CD14-positive monocyte (primary cell): Measurements from ENCODE around the gene GNAL. TPM values are rescaled to one million over a fixed set of nuclear protein-coding genes. Genes with fewer than 3 reads are reported as not detected.

Experiments used
- DNase-seq, 3 donors: peaks; one replicate each; pipeline ENCODE4 v3.0.0-alpha.2; 2011 to 2022
- H2AFZ ChIP-seq: 2 replicates; pipeline ENCODE4 v1.6.0; 2012; ENCODE audit warnings: mild to moderate bottlenecking, low read depth, low read length, inconsistent platforms; ENCODE audit not compliant: insufficient read depth, poor library complexity, severe bottlenecking
- H3K27ac ChIP-seq, 2 donors: 1 replicate in 1 of 2; 2 replicates in 1 of 2; pipeline ENCODE4 v1.5.1; 2012 to 2013; ENCODE audit warnings: low read length in 2 of 2, control low read depth in 1 of 2, inconsistent platforms in 1 of 2, low read depth in 1 of 2, mild to moderate bottlenecking in 1 of 2
- H3K27me3 ChIP-seq, 2 donors: one replicate each; pipeline versions ENCODE4 v1.6.0 to v1.6.1; 2011 to 2013; ENCODE audit warnings: low read length in 2 of 2; ENCODE audit not compliant: control insufficient read depth in 2 of 2, insufficient read depth in 2 of 2
- H3K36me3 ChIP-seq, 2 donors: replicated peaks in 1 of 2; 1 replicate in 1 of 2; 2 replicates in 1 of 2; pipeline versions ENCODE4 v1.5.1 to v1.6.1; 2012 to 2013; ENCODE audit warnings: low read length in 2 of 2, control low read depth in 1 of 2, inconsistent platforms in 1 of 2, mild to moderate bottlenecking in 1 of 2; ENCODE audit not compliant: insufficient read depth in 2 of 2, control insufficient read depth in 1 of 2
- H3K4me1 ChIP-seq, 2 donors: 1 replicate in 1 of 2; 2 replicates in 1 of 2; pipeline versions ENCODE4 v1.5.1 to v1.6.1; 2012 to 2013; ENCODE audit warnings: low read length in 2 of 2, control low read depth in 1 of 2, inconsistent platforms in 1 of 2, mild to moderate bottlenecking in 1 of 2, moderate library complexity in 1 of 2; ENCODE audit not compliant: insufficient read depth in 2 of 2, control insufficient read depth in 1 of 2
- H3K4me2 ChIP-seq: replicated peaks from 2 replicates; pipeline ENCODE3; 2012; ENCODE audit warnings: low read length, moderate library complexity, mild to moderate bottlenecking; ENCODE audit not compliant: poor library complexity, severe bottlenecking; ENCODE audit errors: extremely low read depth
- H3K4me3 ChIP-seq, 3 experiments: fragments of 200-600 bp in 1 of 3; sonication (generic) in 1 of 3; replicated peaks in 1 of 3; 1 replicate in 2 of 3; 2 replicates in 1 of 3; pipeline ENCODE4 v1.5.1; 2011 to 2013; ENCODE audit warnings: low read length in 3 of 3, mild to moderate bottlenecking in 3 of 3, control low read depth in 2 of 3, low read depth in 2 of 3, inconsistent platforms in 1 of 3, moderate library complexity in 1 of 3
- H3K79me2 ChIP-seq: 2 replicates; pipeline ENCODE4 v1.6.0; 2012; ENCODE audit warnings: mild to moderate bottlenecking, control low read depth, inconsistent platforms, low read length, moderate library complexity; ENCODE audit not compliant: insufficient read depth
- H3K9ac ChIP-seq: 2 replicates; pipeline ENCODE4 v1.6.0; 2017; ENCODE audit warnings: low read length, mild to moderate bottlenecking; ENCODE audit not compliant: insufficient read depth, poor library complexity, severe bottlenecking
- H3K9me3 ChIP-seq, 2 donors: replicated peaks in 1 of 2; 1 replicate in 1 of 2; 2 replicates in 1 of 2; pipeline versions ENCODE4 v1.5.1 to v1.6.1; 2012 to 2013; ENCODE audit warnings: low read length in 2 of 2, control low read depth in 1 of 2; ENCODE audit not compliant: control insufficient read depth in 1 of 2, insufficient read depth in 1 of 2
- H4K20me1 ChIP-seq: 2 replicates; pipeline ENCODE4 v1.6.0; 2012; ENCODE audit warnings: mild to moderate bottlenecking, low read length, control low read depth, moderate library complexity; ENCODE audit not compliant: insufficient read depth
- H3K27ac Mint-ChIP-seq, 7 donors: one replicate each; pipeline ENCODE4 v1.8.0; 2020; ENCODE audit warnings: mild to moderate bottlenecking in 7 of 7, mixed read lengths in 7 of 7, moderate library complexity in 6 of 7, inconsistent platforms in 2 of 7
- H3K27me3 Mint-ChIP-seq, 3 donors: one replicate each; pipeline ENCODE4 v1.8.0; 2021 to 2022; ENCODE audit warnings: low read depth in 3 of 3, mild to moderate bottlenecking in 3 of 3, mixed read lengths in 3 of 3, moderate library complexity in 3 of 3, inconsistent platforms in 1 of 3
- H3K36me3 Mint-ChIP-seq, 2 donors: one replicate each; pipeline ENCODE4 v1.8.0; 2020; ENCODE audit warnings: mixed read lengths in 2 of 2, inconsistent platforms in 1 of 2, mild to moderate bottlenecking in 1 of 2
- H3K4me1 Mint-ChIP-seq: one replicate; pipeline ENCODE4 v1.8.0; 2020; ENCODE audit warnings: mild to moderate bottlenecking, mixed read lengths
- H3K4me3 Mint-ChIP-seq, 2 donors: one replicate each; pipeline ENCODE4 v1.8.0; 2020; ENCODE audit warnings: mild to moderate bottlenecking in 2 of 2, mixed read lengths in 2 of 2, moderate library complexity in 1 of 2
- H3K9me3 Mint-ChIP-seq, 7 donors: one replicate each; pipeline ENCODE4 v1.8.0; 2020 to 2022; ENCODE audit warnings: mixed read lengths in 7 of 7, mild to moderate bottlenecking in 6 of 7, moderate library complexity in 6 of 7, inconsistent platforms in 2 of 7
- CTCF ChIP-seq: fragments of 200-600 bp; IDR thresholded peaks from one replicate; pipeline ENCODE4 v1.8.0; 2022; ENCODE audit warnings: antibody characterized with exemption, mild to moderate bottlenecking
- WGBS: methylation state at CpG from one replicate; pipeline ENCODE4 v1.1.5; 2013; ENCODE audit warnings: missing lambda C conversion rate; ENCODE audit not compliant: insufficient coverage; 5-methylcytosine and 5-hydroxymethylcytosine counted together
- intact Hi-C, 2 donors: fragments of 100-400 bp; cut with micrococcal nuclease; formaldehyde crosslinking; loops; one replicate each; pipeline versions ENCODE4 v1.15.0 to v1.15.1; 2023
- polyA plus RNA-seq, 3 donors: library from polyadenylated mRNA; depleted of rRNA in 1 of 3; unstranded in 2 of 3; stranded (reverse) in 1 of 3; fragments of 300-500 nt in 2 of 3; fragments of >200 nt in 1 of 3; fragmentation: Illumina TruSeq in 2 of 3; gene quantifications; 1 replicate in 2 of 3; 2 replicates in 1 of 3; pipeline ENCODE4 v1.2.3, GENCODE V29; 2012 to 2021

Gene GNAL
- polyA plus RNA-seq, 3 donors, result 0.01 to 0.03 TPM; not detected in 1

- Mint-ChIP-seq H3K4me1 (peaks cover 25% of the 10 kb centered on the region), H3K9me3 (peaks cover 0 to 6% (median 0%) of the 10 kb centered on the region in 7 donors), H3K36me3 (peaks cover 0 to 4% of the 10 kb centered on the region in 2 donors), H3K27ac (no peak overlapping the region), H3K4me3 (peak overlapping the region in 1 of 2 donors; percentile 9), H3K27me3 (peaks cover 9 to 13% (median 10%) of the 10 kb centered on the region in 3 donors)
- Histone ChIP-seq H3K4me2 (no peak overlapping the region), H3K79me2 (no peaks in the 10 kb centered on the region), H3K27ac (no peak overlapping the region), H3K36me3 (no peaks in the 10 kb centered on the region), H3K9ac (no peak overlapping the region), H3K4me1 (peaks cover 22 to 27% of the 10 kb centered on the region in 2 donors), H3K9me3 (no peaks in the 10 kb centered on the region), H2AFZ (no peak overlapping the region), H3K4me3 (no peak overlapping the region), H4K20me1 (no peaks in the 10 kb centered on the region), H3K27me3 (no peaks in the 10 kb centered on the region)
- intact Hi-C loops, result loop anchor here in 1 of 2 donors (10.0 kb wide), 1 partner anchor 127 kb away; no protein-coding TSS in a partner anchor
- TF ChIP-seq CTCF, result no peak
- no peak for DNase-seq
- WGBS, result 97% methylated on average over 17 of the region's 20 CpGs
Observed at GRCh38 chr18:11861583-11862288, 172.7 kb downstream of the GNAL start.

GRCh38 chr18:11862468-11863137 lies 173.5 kb downstream of the GNAL start:
- intact Hi-C loops, result loop anchor here in 1 of 2 donors (10.0 kb wide), 1 partner anchor 128 kb away; no protein-coding TSS in a partner anchor
- TF ChIP-seq CTCF, result no peak
- Mint-ChIP-seq H3K27me3 (peaks cover 10 to 15% (median 11%) of the 10 kb centered on the region in 3 donors), H3K9me3 (peaks cover 0 to 6% (median 0%) of the 10 kb centered on the region in 7 donors), H3K4me3 (no peak overlapping the region), H3K4me1 (peaks cover 17% of the 10 kb centered on the region), H3K36me3 (peaks cover 0 to 4% of the 10 kb centered on the region in 2 donors), H3K27ac (peak overlapping the region in 2 of 7 donors; percentile 24 to 67)
- Histone ChIP-seq H3K4me2 (no peak overlapping the region), H3K4me3 (no peak overlapping the region), H3K27ac (no peak overlapping the region), H3K27me3 (no peaks in the 10 kb centered on the region), H3K9me3 (no peaks in the 10 kb centered on the region), H3K36me3 (no peaks in the 10 kb centered on the region), H3K9ac (no peak overlapping the region), H3K4me1 (peaks cover 14 to 18% of the 10 kb centered on the region in 2 donors), H4K20me1 (no peaks in the 10 kb centered on the region), H2AFZ (no peak overlapping the region), H3K79me2 (no peaks in the 10 kb centered on the region)
- 77% methylated on average over 4 of the region's 6 CpGs for WGBS
- no peak for DNase-seq
